Stimulated activated CD8-positive, alpha-beta memory T cell treated with anti-CD3 and anti-CD28 coated beads, Interleukin-4, amount 100 ng/mL, for 48 hours (primary cell): Measurements from ENCODE around the gene ZNHIT3.
"Not testable (repeated sequence)": the region's sequence is repeated elsewhere in the genome, so short reads cannot be mapped to it uniquely, and the experiment has no call there.

ENCODE experiments used
- DNase-seq: peaks from one replicate; pipeline ENCODE4 v3.0.0-alpha.2; 2020

ZNHIT3 gene

DNA sequence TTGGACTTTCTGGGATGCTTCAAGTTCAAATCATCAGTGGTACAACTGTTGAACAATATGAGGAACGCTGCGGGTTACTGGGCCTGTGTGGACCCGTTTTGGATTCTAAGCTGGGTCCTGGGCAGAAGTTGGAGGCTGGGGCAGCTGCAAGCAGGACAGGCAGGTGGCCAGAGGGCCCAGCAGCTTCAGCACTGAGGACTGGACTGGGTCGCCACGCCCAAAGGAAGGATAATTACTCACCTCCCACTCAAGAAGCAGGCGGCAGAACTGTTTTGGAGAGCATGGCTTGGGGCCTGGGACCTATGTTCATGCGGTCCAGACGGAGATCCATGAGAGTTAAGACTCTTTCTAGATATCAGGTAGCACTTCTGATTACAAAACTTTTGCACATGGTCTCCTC, 1.5 kb upstream of the ZNHIT3 start:
- DNase-seq, result no peak

DNA sequence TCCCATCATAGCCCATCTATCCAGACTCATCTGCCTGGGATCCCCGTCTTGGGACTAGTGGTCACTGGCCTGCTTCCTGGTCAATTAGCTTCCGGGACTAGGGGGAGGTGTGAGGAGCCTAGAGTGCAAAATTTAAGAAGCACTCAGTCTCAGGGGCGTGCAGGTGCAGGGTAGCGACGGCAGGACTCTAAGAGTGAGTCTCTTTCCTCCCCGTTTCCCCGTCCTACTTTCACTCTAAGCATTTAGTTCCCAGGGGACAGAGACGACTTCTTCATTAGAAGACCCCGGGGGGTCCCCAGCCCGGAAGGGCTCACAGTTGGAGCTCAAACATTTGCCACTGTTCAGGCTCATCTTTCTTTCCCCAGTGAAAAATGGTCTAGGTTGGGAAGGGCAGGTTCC, 677 bp upstream of the ZNHIT3 start:
- no peak for DNase-seq

GRCh38 chr17:36493956-36494355, 7.5 kb downstream of the ZNHIT3 start:
- no peak for DNase-seq

DNA sequence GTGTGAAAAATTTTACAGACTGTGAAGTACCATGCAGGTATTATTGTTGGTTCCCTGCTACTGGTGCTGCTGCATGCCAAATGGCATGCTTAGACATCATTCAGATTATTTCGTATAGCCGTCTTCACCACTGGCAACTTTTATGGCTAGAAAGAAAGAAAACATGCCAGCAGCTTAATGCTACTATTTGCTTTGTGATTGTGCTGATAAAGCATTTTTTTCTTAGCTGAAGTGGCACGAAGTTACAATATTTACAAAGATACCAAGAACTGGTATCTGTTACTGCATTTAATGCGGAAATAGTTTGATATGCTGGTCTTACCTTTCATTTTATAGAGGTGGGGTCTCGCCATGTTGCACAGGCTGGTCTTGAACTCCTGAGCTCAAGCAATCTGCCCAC, 8.2 kb downstream of the ZNHIT3 start:
- DNase-seq, result no peak

DNA sequence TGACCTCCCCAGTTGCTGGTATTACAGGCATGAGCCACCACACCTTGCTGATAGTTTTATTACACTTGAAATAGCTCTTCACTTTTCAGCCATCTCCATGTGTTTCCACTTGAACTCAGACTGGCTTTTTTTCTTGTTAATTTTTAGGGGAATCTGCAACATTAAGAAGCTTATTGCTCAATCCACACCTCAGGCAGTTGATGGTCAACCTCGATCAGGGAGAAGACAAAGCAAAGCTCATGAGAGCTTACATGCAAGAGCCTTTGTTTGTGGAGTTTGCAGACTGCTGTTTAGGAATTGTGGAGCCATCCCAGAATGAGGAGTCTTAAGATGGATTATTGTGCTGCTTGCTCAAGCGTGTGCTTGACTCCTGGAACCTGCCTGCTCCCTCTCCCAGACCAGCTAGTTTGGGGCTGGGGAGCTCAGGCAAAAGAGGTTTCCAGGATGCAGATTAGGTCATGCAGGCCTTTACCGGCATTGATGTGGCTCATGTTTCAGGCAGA, 8.6 kb downstream of the ZNHIT3 start:
- no peak for DNase-seq

GRCh38 chr17:36496018-36496789, 9.7 kb downstream of the ZNHIT3 start:
- no peak for DNase-seq

DNA sequence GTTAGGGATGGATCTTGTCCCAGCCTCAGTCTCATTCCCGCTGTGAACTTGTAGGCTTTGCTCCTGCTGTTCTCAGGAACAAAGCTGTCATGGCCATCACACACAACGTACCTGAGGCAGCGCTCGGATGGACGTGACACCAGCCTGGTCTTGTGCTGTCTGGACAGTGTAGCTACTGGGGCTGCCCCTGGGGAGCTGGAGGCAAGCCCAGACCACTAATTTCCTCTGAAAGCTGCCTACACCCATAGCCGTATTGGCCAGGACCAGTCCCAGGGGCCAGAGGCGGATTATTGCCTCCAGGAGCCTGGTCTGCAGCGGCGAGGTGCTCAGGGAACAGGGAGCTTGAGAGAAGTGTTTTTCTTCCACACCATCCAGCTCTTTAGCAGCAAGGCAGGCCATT, 11.7 kb downstream of the ZNHIT3 start:
- no peak for DNase-seq

DNA sequence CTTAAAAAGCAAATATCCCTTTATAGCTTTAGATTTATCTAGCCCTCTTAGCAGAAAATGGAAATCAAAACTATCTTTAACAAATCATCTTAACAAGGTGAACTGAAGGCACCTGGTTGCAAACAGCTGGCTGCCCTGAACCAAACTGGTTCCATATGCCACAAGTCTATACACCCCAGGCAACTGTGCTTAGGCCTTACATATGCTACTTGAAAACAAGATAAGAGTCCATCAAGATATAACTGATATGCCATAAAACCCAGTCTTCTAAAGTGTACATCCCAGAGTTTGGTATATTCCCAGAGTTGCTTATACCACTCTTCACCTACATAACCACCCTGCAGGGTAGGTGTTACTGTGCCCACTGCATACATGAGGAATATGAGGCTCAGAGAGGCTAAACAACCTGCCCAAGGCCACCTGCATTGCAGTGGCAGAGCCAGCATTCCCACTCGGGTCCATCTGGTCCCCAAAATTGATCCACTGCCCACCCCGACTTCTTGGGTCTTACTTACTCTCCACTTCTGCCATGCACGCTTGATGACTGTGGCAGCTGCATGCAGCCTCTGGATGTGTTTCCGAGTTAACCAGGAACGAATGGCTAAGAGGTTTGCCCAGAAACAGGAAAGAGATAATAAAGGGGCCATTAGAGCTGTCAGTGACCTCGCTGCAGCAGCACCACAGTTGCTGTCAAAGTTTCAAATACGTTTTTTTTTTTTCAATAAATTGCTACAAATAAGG, 12.2 kb downstream of the ZNHIT3 start:
- DNase-seq, result no peak

DNA sequence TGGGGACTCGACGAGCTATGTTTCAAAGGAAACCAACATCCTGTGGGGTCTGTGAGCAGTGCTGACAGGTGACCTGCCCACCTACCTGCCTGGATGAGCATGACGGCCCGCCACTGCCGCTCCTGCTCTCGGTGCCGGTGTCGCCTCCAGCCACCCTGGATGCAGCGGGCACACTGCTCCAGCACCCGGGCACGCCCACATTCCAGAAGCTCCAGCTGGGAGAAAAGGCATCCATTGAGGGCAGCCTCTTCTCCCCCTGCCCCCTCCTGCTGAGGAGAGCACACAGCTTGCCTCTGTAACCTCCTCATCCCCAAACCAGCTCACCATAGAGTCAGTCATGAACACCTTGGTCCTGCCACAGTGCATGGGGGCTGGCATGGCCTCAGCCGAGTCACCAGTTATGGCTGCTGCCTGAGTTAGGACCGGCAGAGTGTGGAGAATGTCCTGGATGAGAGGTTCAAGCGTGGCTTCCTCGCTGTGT, 14.3 kb downstream of the ZNHIT3 start:
- no peak for DNase-seq

DNA sequence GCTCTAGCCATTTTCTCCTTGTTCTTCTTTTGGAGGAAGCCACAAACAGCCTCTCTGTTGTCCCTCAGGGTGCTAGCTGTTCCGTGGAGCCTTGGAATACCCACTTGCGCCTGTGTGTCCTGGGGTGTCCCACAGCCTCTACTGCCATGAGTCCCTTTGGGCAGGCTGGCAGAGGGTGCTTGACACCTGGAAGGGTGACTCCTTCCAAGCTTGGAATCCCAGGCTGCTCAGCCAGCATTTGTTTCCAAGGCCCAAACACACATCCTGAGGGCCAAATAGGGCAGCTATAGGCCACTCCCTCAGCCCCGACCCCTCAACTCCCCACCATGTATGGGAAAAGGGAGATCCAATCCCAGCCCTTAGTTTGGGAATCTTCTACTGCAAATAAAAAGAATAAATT, 14.9 kb downstream of the ZNHIT3 start:
- no peak for DNase-seq

DNA sequence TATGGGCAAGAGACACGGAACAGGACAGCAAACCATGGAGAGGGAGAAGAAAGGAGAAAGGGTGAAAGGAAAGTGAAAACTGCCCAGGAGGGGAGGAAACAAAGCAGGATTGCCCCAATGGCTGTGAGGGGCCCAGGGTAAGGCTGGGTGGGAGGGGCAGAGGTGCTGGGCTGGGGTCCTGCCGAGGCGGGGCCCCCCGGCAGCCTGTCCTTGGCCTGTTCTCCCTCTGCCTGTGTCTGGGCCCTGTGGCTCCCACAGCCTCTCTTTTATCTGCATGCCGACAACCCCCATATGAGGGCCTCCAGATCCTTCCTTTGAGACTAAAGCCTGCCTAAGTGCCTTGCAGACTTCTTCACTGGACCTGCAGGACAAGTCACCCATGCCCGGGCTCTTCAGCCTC, 15.5 kb downstream of the ZNHIT3 start:
- no peak for DNase-seq

GRCh38 chr17:36503456-36504155, 17.1 kb downstream of the ZNHIT3 start:
- peak; percentile 11 for DNase-seq

- DNase-seq, result no peak
These were observed 17.7 kb downstream of the ZNHIT3 start for GRCh38 chr17:36504156-36504545.

GRCh38 chr17:36505171-36505570, 18.7 kb downstream of the ZNHIT3 start:
- DNase-seq, result no peak

DNA sequence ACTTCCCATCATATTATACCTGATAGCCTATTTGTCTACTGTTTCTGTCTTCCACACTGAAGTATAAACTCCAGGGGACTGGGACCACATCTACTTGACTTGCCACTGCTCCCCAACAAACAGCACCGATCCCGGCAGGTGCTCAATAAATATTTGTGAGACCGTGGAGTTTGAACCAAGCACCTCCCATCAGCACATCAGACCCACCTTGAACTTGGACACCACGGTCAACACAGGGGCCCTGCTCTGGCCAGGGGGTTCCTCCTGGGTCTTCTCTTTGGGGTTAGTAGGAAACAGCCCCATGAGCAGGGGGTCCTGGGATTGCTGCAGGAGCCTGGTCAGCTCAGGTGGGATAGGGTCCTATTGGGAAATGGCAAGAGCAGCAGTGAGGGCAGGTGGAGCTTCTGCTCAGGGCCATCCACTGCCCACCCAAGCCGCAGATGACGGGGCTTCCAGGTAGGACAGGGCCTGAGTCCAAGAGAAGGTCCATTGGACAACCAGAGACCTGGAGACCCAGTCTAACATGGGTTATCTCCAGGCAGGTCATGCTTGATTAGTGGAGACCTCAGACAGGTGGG, 19.9 kb downstream of the ZNHIT3 start:
- DNase-seq, result peak; percentile 15

GRCh38 chr17:36506831-36507230, 20.4 kb downstream of the ZNHIT3 start:
- no peak for DNase-seq

GRCh38 chr17:36507266-36507665, 20.8 kb downstream of the ZNHIT3 start:
- DNase-seq, result no peak

DNA sequence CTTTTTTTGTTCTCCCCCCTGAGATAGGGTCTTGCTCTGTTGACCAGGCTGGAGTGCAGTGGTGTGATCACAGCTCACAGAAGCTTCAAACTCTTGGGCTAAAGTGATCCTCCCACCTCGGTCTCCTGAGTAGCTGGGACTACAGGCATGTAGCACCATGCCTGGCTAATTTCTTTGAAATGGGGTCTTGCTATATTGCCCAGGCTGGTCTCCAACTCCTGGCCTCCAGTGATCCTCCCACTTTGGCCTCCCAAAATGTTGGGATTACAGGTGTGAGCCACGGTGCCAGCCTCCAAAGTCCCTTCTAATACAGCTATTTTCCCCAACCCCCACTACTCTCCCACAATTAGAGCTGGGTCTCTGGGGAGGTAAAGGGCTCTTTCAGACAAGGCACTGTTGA, 22.0 kb downstream of the ZNHIT3 start:
- not testable (repeated sequence) for DNase-seq

DNA sequence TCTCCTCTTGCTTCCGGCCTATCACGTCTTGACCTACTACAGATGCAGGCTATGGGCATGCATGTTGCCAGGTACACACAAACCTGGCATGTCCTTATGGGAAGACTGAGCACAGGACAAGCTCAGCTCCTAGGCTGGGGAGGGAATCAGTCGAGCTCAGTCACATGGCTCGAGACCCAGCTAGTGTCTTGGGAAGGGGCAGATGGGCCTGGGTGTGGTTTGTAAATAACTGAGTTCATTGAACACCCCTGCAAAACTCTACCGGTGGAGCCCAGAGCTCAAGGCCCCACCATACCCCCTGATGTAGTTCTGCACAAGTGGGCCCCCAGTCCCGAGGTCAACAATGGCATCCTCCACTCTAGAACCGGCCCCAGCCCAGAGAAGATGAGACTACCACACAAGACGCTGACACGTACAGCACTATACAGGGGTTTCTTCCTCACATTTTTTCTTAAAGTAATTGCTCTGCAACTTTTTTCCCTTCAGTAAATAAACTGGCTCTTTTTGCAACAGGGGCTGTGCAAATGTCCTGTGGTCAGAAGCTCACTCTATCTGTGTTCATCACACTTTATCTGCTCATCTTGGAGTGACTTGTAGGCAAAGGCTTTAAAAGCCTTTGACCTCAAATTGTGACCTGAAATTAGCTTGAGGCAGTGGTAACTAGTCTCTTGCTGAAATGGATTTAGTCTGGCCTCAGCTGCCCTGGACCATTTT, 22.9 kb downstream of the ZNHIT3 start:
- peak; percentile 4 for DNase-seq

DNA sequence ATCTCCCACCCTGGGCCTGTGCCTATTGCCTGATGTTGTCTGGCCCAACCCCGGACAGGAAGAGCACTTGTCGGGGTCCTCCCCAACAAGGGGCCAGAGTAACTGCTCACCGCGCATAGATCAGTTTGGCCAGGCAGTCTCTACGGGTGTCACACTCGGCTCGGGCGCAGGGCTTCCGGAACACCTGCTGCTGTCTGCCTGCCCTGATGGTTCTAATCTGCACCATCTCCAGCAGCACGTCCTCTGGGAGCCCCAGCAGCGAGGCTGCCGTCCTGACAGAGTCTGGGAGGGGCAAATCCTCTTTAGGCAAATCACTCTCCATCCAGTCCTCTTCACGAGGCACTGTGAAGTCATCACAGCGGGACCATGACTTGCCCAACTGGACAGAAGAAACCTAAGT, 24.2 kb downstream of the ZNHIT3 start:
- DNase-seq, result peak; percentile 14

DNA sequence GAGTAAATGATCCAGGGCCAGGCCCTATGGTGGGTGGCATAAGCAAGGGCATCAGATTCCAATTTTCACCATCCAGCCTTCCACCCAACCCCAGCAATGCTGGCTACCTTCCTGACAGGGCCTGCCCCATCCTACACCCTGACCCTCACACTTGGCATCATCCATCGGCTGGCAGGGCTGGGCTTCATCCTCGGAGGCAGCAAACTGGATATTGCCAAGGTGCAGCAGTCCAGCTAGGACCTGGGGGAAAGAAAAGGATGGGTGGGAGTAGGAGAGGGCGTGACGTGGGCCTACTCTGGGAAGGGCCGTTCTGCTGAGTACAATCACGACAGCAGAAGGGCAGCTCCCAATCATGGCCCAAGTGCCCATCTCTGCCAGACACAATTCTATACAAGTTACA, 24.7 kb downstream of the ZNHIT3 start:
- peak; percentile 16 for DNase-seq

DNA sequence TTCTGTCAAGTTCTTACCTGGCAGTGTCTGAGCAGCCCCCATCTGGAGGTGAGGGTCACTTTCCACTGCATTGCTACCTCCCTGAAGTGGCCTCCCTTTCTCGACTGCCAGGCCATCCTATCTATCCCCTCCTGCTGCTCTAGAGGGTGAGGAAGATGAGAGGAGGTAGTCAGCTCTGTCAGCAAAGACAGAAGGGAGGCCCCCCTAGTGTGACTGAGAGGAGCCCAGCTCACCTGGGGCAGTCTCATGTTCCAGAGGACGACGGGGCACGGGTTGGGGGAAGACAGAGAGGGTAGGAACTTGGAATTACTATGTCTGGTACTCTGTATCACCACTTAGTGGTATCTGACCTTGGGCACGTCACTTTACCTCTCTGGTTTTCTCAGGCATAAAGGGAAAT, 26.2 kb downstream of the ZNHIT3 start:
- no peak for DNase-seq

DNA sequence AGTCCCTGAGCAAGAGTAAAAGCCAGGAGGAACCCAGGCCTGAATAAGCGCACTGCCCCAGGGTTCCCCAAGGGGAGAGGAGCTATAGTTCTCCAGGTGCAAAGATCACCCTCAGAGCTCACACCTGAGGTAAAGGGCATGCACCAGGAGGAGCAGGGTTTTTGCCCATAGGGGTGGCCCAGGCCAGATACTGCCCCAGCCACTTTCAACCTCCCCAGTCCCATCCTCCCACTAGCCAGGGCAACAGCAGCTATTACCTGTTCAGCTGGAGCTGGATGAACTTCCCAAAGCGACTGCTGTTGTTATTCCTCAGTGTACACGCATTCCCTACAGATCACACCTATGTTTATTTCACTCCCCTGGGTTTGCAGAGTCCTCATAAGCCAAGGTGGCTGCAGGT, 28.4 kb downstream of the ZNHIT3 start:
- DNase-seq, result no peak
